Heart left ventricle (tissue), 16 donors: Measurements from ENCODE around the gene ZNF555. TPM values are rescaled to one million over a fixed set of nuclear protein-coding genes. Genes with fewer than 3 reads are reported as not detected.

Source experiments
- ATAC-seq, 4 donors: fragments of 200-7000 bp; cut with Tn5 transposase; one replicate each; pipeline ENCODE4 v1.9.1; 2020 to 2022; ENCODE audit warnings: moderate library complexity in 4 of 4, mild to moderate bottlenecking in 3 of 4, moderate number of reproducible peaks in 1 of 4
- DNase-seq, 5 donors: peaks; one replicate each; pipeline ENCODE4 v3.0.0-alpha.2; 2020
- H3K27ac ChIP-seq, 12 donors: fragments of 200-600 bp; sonication (generic) in 4 of 12; one replicate each; pipeline versions ENCODE4 v1.5.0 to v1.8.0; 2016 to 2022; ENCODE audit warnings: mild to moderate bottlenecking in 2 of 12
- H3K27me3 ChIP-seq, 9 donors: fragments of 200-600 bp; sonication (generic) in 2 of 9; one replicate each; pipeline versions ENCODE4 v1.5.1 to v1.8.0; 2016 to 2022; ENCODE audit warnings: mild to moderate bottlenecking in 3 of 9
- H3K36me3 ChIP-seq, 9 donors: fragments of 200-600 bp; sonication (generic) in 2 of 9; one replicate each; pipeline versions ENCODE4 v1.5.0 to v1.8.0; 2018 to 2022; ENCODE audit warnings: mild to moderate bottlenecking in 2 of 9
- H3K4me1 ChIP-seq, 12 donors: fragments of 200-600 bp; sonication (generic) in 4 of 12; one replicate each; pipeline versions ENCODE4 v1.5.0 to v1.8.0; 2016 to 2022; ENCODE audit warnings: mild to moderate bottlenecking in 3 of 12
- H3K4me3 ChIP-seq, 12 donors: fragments of 200-600 bp; sonication (generic) in 4 of 12; one replicate each; pipeline versions ENCODE4 v1.5.0 to v1.8.0; 2017 to 2022; ENCODE audit warnings: mild to moderate bottlenecking in 9 of 12, moderate library complexity in 4 of 12
- H3K9me3 ChIP-seq, 12 donors: fragments of 200-600 bp; sonication (generic) in 4 of 12; one replicate each; pipeline versions ENCODE4 v1.5.0 to v1.8.0; 2016 to 2022; ENCODE audit warnings: mild to moderate bottlenecking in 1 of 12
- CTCF ChIP-seq, 12 donors: fragments of 200-600 bp; sonication (generic) in 4 of 12; IDR thresholded peaks; one replicate each; pipeline versions ENCODE4 v1.5.0 to v1.8.0; 2018 to 2022; ENCODE audit warnings: antibody characterized with exemption in 12 of 12, mild to moderate bottlenecking in 5 of 12
- POLR2A ChIP-seq, 2 donors: fragments of 450-650 bp; IDR thresholded peaks; one replicate each; pipeline ENCODE4 v1.6.1; 2017; ENCODE audit warnings: antibody characterized with exemption in 2 of 2, mild to moderate bottlenecking in 2 of 2, moderate library complexity in 2 of 2
- WGBS, 4 donors: extraction: QIAGEN DNeasy Blood & Tissue Kit in 2 of 4; methylation state at CpG; one replicate each; pipeline versions ENCODE4 v1.1.5 to v1.1.7; 2013 to 2018; 5-methylcytosine and 5-hydroxymethylcytosine counted together
- intact Hi-C, 10 donors: fragments of 100-400 bp; cut with DNase I; formaldehyde crosslinking; loops; one replicate each; pipeline versions ENCODE4 v1.11.1 to v1.14.2; 2022
- polyA plus RNA-seq, 2 donors: library from polyadenylated mRNA; stranded (reverse); fragments of 200-250 nt; gene quantifications; one replicate each; pipeline ENCODE4 v1.2.3, GENCODE V29; 2013
- total RNA-seq, 9 donors: library from RNA; depleted of rRNA in 2 of 9; stranded (reverse); fragments of >200 nt in 2 of 9; fragmentation: NEBNext Ultra II Directional in 3 of 9; extraction: Animal tissue kit (Norgen Biotek cat#: 25700) in 3 of 9; gene quantifications; one replicate each; pipeline versions ENCODE4 v1.1.0 to v1.2.4, GENCODE V29; 2016 to 2023
- donor health status: ischemic (EF 13 %, LVEDD 7.1; RV severe dilation, severe dysfunction).
- donor health status: healthy with polysubstance abuse.
- donor health status: DM: no; HTN: yes; CAD: no.
- donor health status: DM: no; HTN: no; CAD: no.
- donor health status: ischemic (EF 25% LVEDD 6.9; RV normal size, moderate dysfunction).
- donor health status: ischemic (EF 25% LVEDD 5.7; RV mildly dilated, moderate dysfunction).
- donor health status: healthy.
- donor health status: DM: yes; HTN: yes; CAD: no.
- donor health status: ischemic (EF 35%, LVEDD 5.7; RV mildly dilated, moderate dysfunction).
- donor health status: nonischemic (EF 11% LVEDD 7.7; RV severe dilation, severe dysfunction).
- donor health status: DM: yes; HTN: yes; CAD: no.
- donor health status: PGD.
- donor health status: ischemic (EF 29% LVEDD 5.4; RV normal size, mild dysfunction).
- donor health status: nonischemic (EF 23%, LVEDD 6.1; RV moderate dilation, normal function).

Gene ZNF555
- total and polyA plus RNA-seq, 11 donors: 2.7 to 11.5 (median 8.1) TPM

- Histone ChIP-seq H3K27ac (peak overlapping the region; percentile 60 to 90 (median 77)), H3K4me1 (peaks cover 0 to 24% (median 8%) of the 10 kb centered on the region in 12 donors), H3K36me3 (peaks cover 0 to 76% (median 29%) of the 10 kb centered on the region in 9 donors), H3K27me3 (no peaks in the 10 kb centered on the region), H3K4me3 (no peak overlapping the region), H3K9me3 (no peaks in the 10 kb centered on the region)
- TF ChIP-seq POLR2A (IDR thresholded peaks at IDR 0.05): no peak
- no peak for TF ChIP-seq CTCF (IDR thresholded peaks at IDR 0.05)
- ATAC-seq (peak; percentile 67 to 80 (median 74)), DNase-seq (peak in 2 of 5 donors; percentile 46 to 89)
- intact Hi-C loops: no loop called here
- WGBS, 4 donors: 64 to 77% (median 75%) methylated on average over 12 to 15 of the region's 15 CpGs
These were observed 44.0 kb upstream of the ZNF555 start for GRCh38 chr19:2797280-2797679.

- Histone ChIP-seq H3K27me3 (no peaks in the 10 kb centered on the region), H3K4me1 (peaks cover 0 to 24% (median 8%) of the 10 kb centered on the region in 12 donors), H3K4me3 (no peak overlapping the region), H3K36me3 (peaks cover 0 to 68% (median 30%) of the 10 kb centered on the region in 9 donors), H3K9me3 (no peaks in the 10 kb centered on the region), H3K27ac (peak overlapping the region; percentile 16 to 90 (median 77))
- 92 to 94% (median 93%) methylated on average over 16 of the region's 16 CpGs for WGBS, 4 donors
- ATAC-seq (no peak), DNase-seq (no peak)
- no peak for TF ChIP-seq POLR2A (IDR thresholded peaks at IDR 0.05)
- no peak for TF ChIP-seq CTCF (IDR thresholded peaks at IDR 0.05)
- intact Hi-C loops: no loop called here
These were observed 43.1 kb upstream of the ZNF555 start for GRCh38 chr19:2798158-2798685.

GRCh38 chr19:2798733-2799132 lies 42.5 kb upstream of the ZNF555 start:
- ATAC-seq: peak; percentile 48 to 81 (median 76)
- 39 to 57% (median 55%) methylated on average over 6 to 7 of the region's 7 CpGs for WGBS, 4 donors
- Histone ChIP-seq H3K36me3 (peaks cover 0 to 63% (median 28%) of the 10 kb centered on the region in 9 donors), H3K9me3 (no peaks in the 10 kb centered on the region), H3K27me3 (no peaks in the 10 kb centered on the region), H3K4me3 (no peak overlapping the region), H3K27ac (peak overlapping the region; percentile 16 to 90 (median 77)), H3K4me1 (peaks cover 0 to 24% (median 8%) of the 10 kb centered on the region in 12 donors)
- TF ChIP-seq POLR2A (IDR thresholded peaks at IDR 0.05): peak in 1 of 2 donors; percentile 27
- TF ChIP-seq CTCF (IDR thresholded peaks at IDR 0.05): peak in 2 of 12 donors; percentile 9 to 23
- DNase-seq: peak in 4 of 5 donors; percentile 69 to 94 (median 84)
- intact Hi-C loops: no loop called here

- H3K9me3 ChIP-seq: no peaks in the 10 kb centered on the region
- DNase-seq (no peak), ATAC-seq (no peak)
- no peak for TF ChIP-seq CTCF (IDR thresholded peaks at IDR 0.05)
- 94 to 95% (median 95%) methylated on average over 36 to 41 of the region's 41 CpGs for WGBS, 4 donors
- intact Hi-C loops: no loop called here
- H3K27me3 ChIP-seq: no peaks in the 10 kb centered on the region
- H3K27ac ChIP-seq: peak overlapping the region in 11 of 12 donors; percentile 37 to 90 (median 69)
- peaks cover 0 to 24% (median 8%) of the 10 kb centered on the region in 12 donors for H3K4me1 ChIP-seq
- H3K4me3 ChIP-seq: no peak overlapping the region
- peaks cover 0 to 57% (median 23%) of the 10 kb centered on the region in 9 donors for H3K36me3 ChIP-seq
These were observed 41.8 kb upstream of the ZNF555 start for GRCh38 chr19:2799273-2800020.
